H1 (cell line): ENCODE results near the gene SLC22A14. TPM values are rescaled to one million over a fixed set of nuclear protein-coding genes. Genes with fewer than 3 reads are reported as not detected.
A peak's percentile ranks its signal among the peaks of the same experiment; 100 is the strongest.

ENCODE experiments used
- CTCF ChIA-PET: fragments of 300-600 bp; sonication (Branson Sonifier 250); formaldehyde crosslinking; loops from one replicate; lab custom pipeline; 2021; ENCODE audit not compliant: partially characterized antibody; lab: Charles Lee
- POLR2A ChIA-PET: fragments of 300-600 bp; sonication (Branson Sonifier 250); formaldehyde crosslinking; loops from one replicate; lab custom pipeline; 2021; ENCODE audit warnings: inconsistent platforms; ENCODE audit not compliant: partially characterized antibody; lab: Charles Lee
- DNase-seq, 2 experiments: peaks; one replicate each; pipeline versions ENCODE4 v3.0.0 to v3.0.0-alpha.2; 2010 to 2022; ENCODE audit warnings: low spot score in 2 of 2, low read depth in 1 of 2, mixed read lengths in 1 of 2
- FAIRE-seq: peaks from 2 replicates; lab custom pipeline; 2011; peaks lifted over from hg19 to GRCh38; lab: Jason Lieb, UNC
- H2AFZ ChIP-seq: 2 replicates; pipeline ENCODE4 v1.8.1; 2012; ENCODE audit warnings: low read length, inconsistent platforms
- H2AK5ac ChIP-seq: 2 replicates; pipeline ENCODE4 v1.6.1; 2013; ENCODE audit warnings: low read depth, low read length
- H2BK120ac ChIP-seq: replicated peaks from 2 replicates; pipeline ENCODE3; 2013; ENCODE audit warnings: low read depth, low read length, inconsistent platforms
- H2BK12ac ChIP-seq: 2 replicates; pipeline ENCODE4 v1.6.1; 2013; ENCODE audit warnings: low read depth, low read length
- H2BK15ac ChIP-seq: 2 replicates; pipeline ENCODE4 v1.6.1; 2013; ENCODE audit warnings: low read length
- H2BK20ac ChIP-seq: 2 replicates; pipeline ENCODE4 v1.6.1; 2013; ENCODE audit warnings: low read length
- H2BK5ac ChIP-seq: 2 replicates; pipeline ENCODE4 v1.6.1; 2013; ENCODE audit warnings: low read depth, low read length
- H3K14ac ChIP-seq: 2 replicates; pipeline ENCODE4 v1.6.1; 2013; ENCODE audit warnings: inconsistent platforms; ENCODE audit not compliant: insufficient read length
- H3K18ac ChIP-seq: 2 replicates; pipeline ENCODE4 v1.6.1; 2013; ENCODE audit warnings: low read length; ENCODE audit errors: extremely low read depth
- H3K23ac ChIP-seq: 2 replicates; pipeline ENCODE4 v1.6.1; 2013; ENCODE audit warnings: inconsistent platforms; ENCODE audit not compliant: insufficient read length
- H3K23me2 ChIP-seq: 2 replicates; pipeline ENCODE4 v1.6.1; 2013; ENCODE audit warnings: low read depth, low read length
- H3K27ac ChIP-seq: 2 replicates; pipeline ENCODE4 v1.6.1; 2011; ENCODE audit warnings: low read depth, low read length, inconsistent platforms
- H3K27me3 ChIP-seq, 4 experiments: replicated peaks in 1 of 4; 1 replicate in 1 of 4; 2 replicates in 3 of 4; pipeline versions ENCODE4 v1.6.1 to v1.8.1; 2011 to 2013; ENCODE audit warnings: low read length in 3 of 4, mild to moderate bottlenecking in 3 of 4, inconsistent platforms in 2 of 4, mixed read lengths in 2 of 4, moderate library complexity in 1 of 4; ENCODE audit not compliant: control insufficient read depth in 3 of 4, insufficient read depth in 3 of 4; ENCODE audit errors: extremely low read depth in 1 of 4
- H3K36me3 ChIP-seq, 4 experiments: 2 replicates each; pipeline versions ENCODE4 v1.6.1 to v1.8.1; 2011 to 2013; ENCODE audit warnings: mild to moderate bottlenecking in 4 of 4, low read length in 3 of 4, moderate library complexity in 2 of 4, control low read depth in 1 of 4, inconsistent platforms in 1 of 4; ENCODE audit not compliant: insufficient read depth in 4 of 4, control insufficient read depth in 2 of 4
- H3K4ac ChIP-seq: replicated peaks from 2 replicates; pipeline ENCODE3; 2013; ENCODE audit warnings: low read length, low read depth, mixed read lengths, inconsistent platforms; ENCODE audit not compliant: insufficient read length
- H3K4me1 ChIP-seq, 4 experiments: replicated peaks in 1 of 4; 1 replicate in 1 of 4; 2 replicates in 3 of 4; pipeline versions ENCODE4 v1.6.1 to v1.8.1; 2011 to 2013; ENCODE audit warnings: low read length in 3 of 4, inconsistent platforms in 2 of 4, mixed read lengths in 1 of 4; ENCODE audit not compliant: insufficient read depth in 4 of 4, control insufficient read depth in 3 of 4
- H3K4me2 ChIP-seq, 2 experiments: 2 replicates each; pipeline versions ENCODE4 v1.6.1 to v1.8.1; 2011 to 2013; ENCODE audit warnings: low read depth in 2 of 2, low read length in 2 of 2, control low read depth in 1 of 2, inconsistent platforms in 1 of 2, mild to moderate bottlenecking in 1 of 2; ENCODE audit not compliant: insufficient read depth in 1 of 2
- H3K4me3 ChIP-seq, 4 experiments: fragments of 200-600, 300-600 bp in 1 of 4; sonication (generic), shearing (Covaris generic), sonication (Bioruptor Twin) in 1 of 4; 2 replicates each; pipeline versions ENCODE4 v1.5.1 to v1.8.1; 2011 to 2016; ENCODE audit warnings: low read length in 4 of 4, low read depth in 3 of 4, control low read depth in 2 of 4, inconsistent platforms in 2 of 4, mild to moderate bottlenecking in 2 of 4, mixed read lengths in 1 of 4, moderate library complexity in 1 of 4; ENCODE audit not compliant: insufficient read depth in 2 of 4; ENCODE audit errors: extremely low read depth in 1 of 4
- H3K56ac ChIP-seq: replicated peaks from 2 replicates; pipeline ENCODE3; 2013; ENCODE audit warnings: low read depth, mild to moderate bottlenecking, mixed read lengths, low read length, inconsistent platforms; ENCODE audit not compliant: insufficient read length
- H3K79me1 ChIP-seq: 2 replicates; pipeline ENCODE4 v1.6.1; 2013; ENCODE audit warnings: low read depth, low read length, control low read depth
- H3K79me2 ChIP-seq, 2 experiments: 2 replicates each; pipeline versions ENCODE4 v1.6.1 to v1.8.1; 2012 to 2013; ENCODE audit warnings: low read length in 2 of 2, mild to moderate bottlenecking in 2 of 2, inconsistent platforms in 1 of 2; ENCODE audit not compliant: insufficient read depth in 2 of 2, control insufficient read depth in 1 of 2
- H3K9ac ChIP-seq, 4 experiments: replicated peaks in 1 of 4; 1 replicate in 1 of 4; 2 replicates in 3 of 4; pipeline versions ENCODE4 v1.6.1 to v1.8.1; 2011 to 2013; ENCODE audit warnings: low read depth in 3 of 4, low read length in 3 of 4, control low read depth in 2 of 4, mild to moderate bottlenecking in 2 of 4, moderate library complexity in 2 of 4, inconsistent platforms in 1 of 4; ENCODE audit errors: extremely low read depth in 1 of 4
- H3K9me3 ChIP-seq, 2 experiments: 2 replicates each; pipeline versions ENCODE4 v1.6.1 to v1.8.1; 2012 to 2013; ENCODE audit warnings: mild to moderate bottlenecking in 2 of 2, moderate library complexity in 2 of 2, control low read depth in 1 of 2, inconsistent platforms in 1 of 2, low read depth in 1 of 2, low read length in 1 of 2, mixed read lengths in 1 of 2; ENCODE audit not compliant: insufficient read depth in 2 of 2
- H4K20me1 ChIP-seq, 2 experiments: replicated peaks in 1 of 2; 2 replicates each; pipeline versions ENCODE3 to v1.8.1; 2011 to 2013; ENCODE audit warnings: inconsistent platforms in 2 of 2, low read length in 2 of 2, mild to moderate bottlenecking in 1 of 2; ENCODE audit not compliant: insufficient read depth in 2 of 2, control insufficient read depth in 1 of 2
- H4K5ac ChIP-seq: 2 replicates; pipeline ENCODE4 v1.6.1; 2013; ENCODE audit warnings: low read length, low read depth, mixed read lengths, inconsistent platforms; ENCODE audit not compliant: insufficient read length
- H4K8ac ChIP-seq: 2 replicates; pipeline ENCODE4 v1.8.0; 2013; ENCODE audit warnings: mild to moderate bottlenecking, moderate library complexity, low read length, inconsistent platforms; ENCODE audit not compliant: insufficient read depth; ENCODE audit errors: extremely low read depth
- H4K91ac ChIP-seq: replicated peaks from 2 replicates; pipeline ENCODE3; 2013; ENCODE audit warnings: low read length, mixed read lengths, inconsistent platforms; ENCODE audit not compliant: insufficient read length
- BRCA1 ChIP-seq: IDR thresholded peaks from 2 replicates; pipeline ENCODE4 v1.6.1; 2012; ENCODE audit warnings: low read depth, low read length, improper control_type of control experiment
- CTBP2 ChIP-seq: IDR thresholded peaks from 2 replicates; pipeline ENCODE4 v1.7.0; 2011; ENCODE audit warnings: borderline replicate concordance, mild to moderate bottlenecking, moderate library complexity, mixed read lengths, low read length; ENCODE audit not compliant: insufficient read depth, insufficient read length
- MAFK ChIP-seq: IDR thresholded peaks from 2 replicates; pipeline ENCODE4 v1.6.1; 2012; ENCODE audit warnings: low read depth, mild to moderate bottlenecking, improper control_type of control experiment, low read length
- NRF1 ChIP-seq: IDR thresholded peaks from 2 replicates; pipeline ENCODE4 v1.6.1; 2011; ENCODE audit warnings: mild to moderate bottlenecking, low read depth, low read length, improper control_type of control experiment
- RAD21 ChIP-seq, 2 experiments: IDR thresholded peaks in 1 of 2; conservative IDR thresholded peaks in 1 of 2; 2 replicates each; pipeline ENCODE4 v1.6.1; 2011; ENCODE audit warnings: low read depth in 2 of 2, low read length in 2 of 2, improper control_type of control experiment in 1 of 2, inconsistent platforms in 1 of 2, mild to moderate bottlenecking in 1 of 2, moderate library complexity in 1 of 2
- SP4 ChIP-seq: IDR thresholded peaks from 2 replicates; pipeline ENCODE4 v1.6.1; 2012; ENCODE audit warnings: low read length, inconsistent platforms
- WGBS, 2 experiments: shearing (Covaris generic) in 1 of 2; methylation state at CpG; one replicate each; pipeline versions ENCODE4 v1.1.6 to v1.1.7; 2013 to 2015; ENCODE audit warnings: low lambda C conversion rate in 2 of 2, mixed read lengths in 2 of 2, inconsistent platforms in 1 of 2, low coverage in 1 of 2, missing lambda C conversion rate in 1 of 2; ENCODE audit not compliant: insufficient replicate concordance in 2 of 2, insufficient coverage in 1 of 2, insufficient read length in 1 of 2; ENCODE audit errors: extremely low coverage in 1 of 2, missing lambda C conversion rate in 1 of 2; 5-methylcytosine and 5-hydroxymethylcytosine counted together
- long read RNA-seq, 2 experiments: library from RNA in 1 of 2; library from capped mRNA in 1 of 2; stranded (forward); transcript quantifications; one replicate each; pipeline ENCODE4 v2.0.0, GENCODE V29; 2021; ENCODE audit warnings: inconsistent platforms in 1 of 2
- polyA minus RNA-seq, 3 experiments: library from RNA; depleted of rRNA, polyadenylated mRNA; stranded (reverse); fragments of >200 nt; gene quantifications; 1 replicate in 2 of 3; 2 replicates in 1 of 3; pipeline ENCODE4 v1.2.3, GENCODE V29; 2011
- polyA plus RNA-seq, 7 experiments: library from polyadenylated mRNA; depleted of rRNA in 3 of 7; stranded (reverse) in 5 of 7; unstranded in 2 of 7; fragments of >200 nt in 5 of 7; fragments of 200-250 nt in 2 of 7; gene quantifications; 1 replicate in 5 of 7; 2 replicates in 1 of 7; 4 replicates in 1 of 7; pipeline versions ENCODE4 v1.2.1 to v1.2.3, GENCODE V29; 2011 to 2013; ENCODE audit warnings: missing spikeins in 2 of 7, mixed read lengths in 2 of 7
- total RNA-seq: library from RNA; stranded (reverse); fragmentation: NEBNext Ultra II Directional; extraction: Animal tissue kit (Norgen Biotek cat#: 25700); gene quantifications from 2 replicates; pipeline ENCODE4 v1.2.1, GENCODE V29; 2021

Gene SLC22A14, protein sequence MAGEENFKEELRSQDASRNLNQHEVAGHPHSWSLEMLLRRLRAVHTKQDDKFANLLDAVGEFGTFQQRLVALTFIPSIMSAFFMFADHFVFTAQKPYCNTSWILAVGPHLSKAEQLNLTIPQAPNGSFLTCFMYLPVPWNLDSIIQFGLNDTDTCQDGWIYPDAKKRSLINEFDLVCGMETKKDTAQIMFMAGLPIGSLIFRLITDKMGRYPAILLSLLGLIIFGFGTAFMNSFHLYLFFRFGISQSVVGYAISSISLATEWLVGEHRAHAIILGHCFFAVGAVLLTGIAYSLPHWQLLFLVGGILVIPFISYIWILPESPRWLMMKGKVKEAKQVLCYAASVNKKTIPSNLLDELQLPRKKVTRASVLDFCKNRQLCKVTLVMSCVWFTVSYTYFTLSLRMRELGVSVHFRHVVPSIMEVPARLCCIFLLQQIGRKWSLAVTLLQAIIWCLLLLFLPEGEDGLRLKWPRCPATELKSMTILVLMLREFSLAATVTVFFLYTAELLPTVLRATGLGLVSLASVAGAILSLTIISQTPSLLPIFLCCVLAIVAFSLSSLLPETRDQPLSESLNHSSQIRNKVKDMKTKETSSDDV
- not detected in 2 replicates for total RNA-seq
- polyA plus RNA-seq (2011; rRNA removed): 0.03 and 0.05 TPM in 2 replicates
- polyA plus RNA-seq (2011; cell fraction: cytosol; rRNA removed): 0.05 TPM
- polyA plus RNA-seq (2011; cell fraction: nucleus; rRNA removed): 0.17 TPM
- not detected in 4 replicates for polyA plus RNA-seq (2012, experiment 1 of 2)
- polyA plus RNA-seq (2012, experiment 2 of 2): not detected
- polyA plus RNA-seq (2013, experiment 1 of 2): not detected
- polyA plus RNA-seq (2013, experiment 2 of 2): 0.02 TPM
- 0.15 and 0.28 TPM in 2 replicates for polyA minus RNA-seq (2011; rRNA and poly(A)+ RNA removed)
- not detected for polyA minus RNA-seq (2011; cell fraction: cytosol; rRNA and poly(A)+ RNA removed)
- polyA minus RNA-seq (2011; cell fraction: nucleus; rRNA and poly(A)+ RNA removed): not detected
- long read RNA-seq, experiment 1: 0 reads
- long read RNA-seq, experiment 2: 0 reads

DNA sequence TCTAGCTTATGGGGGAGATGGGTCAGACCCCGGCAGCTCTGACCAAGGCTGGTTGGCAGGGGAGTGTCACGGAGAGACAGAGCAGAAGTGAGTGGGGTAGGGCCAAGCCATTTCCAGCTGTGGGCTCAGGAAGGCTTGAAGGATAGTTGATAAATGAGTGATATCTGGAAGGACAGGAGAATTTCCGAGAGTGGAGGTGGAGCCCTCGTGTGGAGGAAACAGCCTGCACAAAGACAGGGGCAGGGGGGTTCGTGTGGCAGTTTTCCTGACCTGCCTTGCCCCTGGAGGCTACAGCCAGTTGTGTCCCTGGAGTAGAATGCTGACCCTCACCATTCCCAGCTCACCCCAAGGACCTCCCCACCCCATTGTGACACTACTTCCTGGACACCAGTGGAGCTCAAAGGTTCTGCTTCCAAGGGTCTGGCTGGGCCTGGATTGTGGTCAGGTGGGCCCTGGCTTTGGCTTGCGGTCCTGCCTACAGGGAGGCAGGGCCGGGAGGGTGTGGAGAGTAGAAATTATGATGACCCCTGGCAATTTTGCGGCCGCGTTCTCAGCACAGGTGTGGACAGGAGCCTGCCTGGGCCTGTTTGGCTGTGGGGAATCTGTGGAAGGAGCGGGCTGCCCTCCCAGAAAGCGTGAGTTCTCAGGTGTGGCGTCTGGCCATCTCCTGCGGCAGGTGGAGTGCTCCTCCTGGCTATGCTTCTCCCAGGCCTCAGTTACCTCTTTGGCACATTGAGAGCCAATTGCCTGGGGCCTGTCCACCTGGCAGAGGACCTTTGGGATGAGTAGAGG lies at the start of gene SLC22A14:
TSS of gene SLC22A14 (plus strand) at position 400 of the 792 bp plus-strand sequence. CDS start 23,733 bp downstream, outside the sequence.
- H4K20me1 ChIP-seq: no peaks in the 10 kb centered on the region
- 0 out of 2 replicates have a peak within 1 kb of the TSS, but pooled peaks have one; percentile 31 for H2BK15ac ChIP-seq
- no peaks in the 10 kb centered on the region for H3K23me2 ChIP-seq
- POLR2A ChIA-PET: interaction anchor here (1.0 to 1.2 kb wide), 2 partner anchors 11 to 145 kb away, joined by 3 read pairs; partner anchors contain the start of gene ACAA1
- no peak within 1 kb of the TSS for H3K4me3 ChIP-seq
- FAIRE-seq (peak; percentile 52), DNase-seq (peak; percentile 15 to 64)
- no peak within 1 kb of the TSS for H2AK5ac ChIP-seq
- no peak within 1 kb of the TSS for H3K4me2 ChIP-seq
- H4K8ac ChIP-seq: peak within 1 kb of the TSS; percentile 42
- H2BK5ac ChIP-seq: no peak within 1 kb of the TSS
- no peak within 1 kb of the TSS for H3K56ac ChIP-seq
- 84% methylated on average over 14 of the region's 14 CpGs; no CpG with 5 or more reads in 1 of the 2 experiments for WGBS, 2 experiments
- no peaks in the 10 kb centered on the region for H3K27me3 ChIP-seq
- H2BK12ac ChIP-seq: no peak within 1 kb of the TSS
- H4K5ac ChIP-seq: no peak within 1 kb of the TSS
- CTCF ChIA-PET: interaction anchor here (0.6 to 5.2 kb wide), 17 partner anchors 10 to 278 kb away, joined by 3 to 22 read pairs (median 3); no protein-coding TSS in a partner anchor
- no peaks in the 10 kb centered on the region for H3K36me3 ChIP-seq
- H2BK120ac ChIP-seq: no peak within 1 kb of the TSS
- H2AFZ ChIP-seq: peak within 1 kb of the TSS; percentile 95; the same call in 1 of the 2 replicates
- H3K9me3 ChIP-seq: no peaks in the 10 kb centered on the region
- no peak within 1 kb of the TSS for H3K23ac ChIP-seq
- H3K18ac ChIP-seq: no peak within 1 kb of the TSS
- no peak within 1 kb of the TSS for H3K14ac ChIP-seq
- H3K9ac ChIP-seq: no peak within 1 kb of the TSS
- H3K79me1 ChIP-seq: no peaks in the 10 kb centered on the region
- no peak within 1 kb of the TSS for H4K91ac ChIP-seq
- H2BK20ac ChIP-seq: no peak within 1 kb of the TSS
- no peak within 1 kb of the TSS for H3K27ac ChIP-seq
- H3K4me1 ChIP-seq: no peaks in the 10 kb centered on the region
- H3K79me2 ChIP-seq: no peaks in the 10 kb centered on the region
- H3K4ac ChIP-seq: no peak within 1 kb of the TSS
- TF ChIP-seq RAD21 (IDR thresholded peaks at IDR 0.05 in 1 of 2, conservative IDR thresholded peaks at IDR 0.05 in 1 of 2; ENCODE audit: low read depth in 2 of 2, low read length in 2 of 2): peak; percentile 58 to 70
- no peak for TF ChIP-seq SP4
- TF ChIP-seq CTBP2: no peak
- no peak for TF ChIP-seq BRCA1
- TF ChIP-seq MAFK: no peak
- no peak for TF ChIP-seq NRF1
